ENCODE data around the gene MAPRE2. TPM values are rescaled to one million over a fixed set of nuclear protein-coding genes. Genes with fewer than 3 reads are reported as not detected.

MAPRE2 gene
- total RNA-seq, 1 experiment from 2014 or later, result 29.4 TPM

- H3K9me3 Mint-ChIP-seq, result no peaks in the 10 kb centered on the region
- H4K91ac ChIP-seq (ENCODE audit: insufficient read length, low read depth, low read length), result no peak overlapping the region
- H4K8ac ChIP-seq (replicated peaks; ENCODE audit: insufficient read length, low read depth, low read length), result no peak overlapping the region
- no peak overlapping the region for H2BK120ac ChIP-seq (ENCODE audit: low read depth, low read length, poor library complexity, severe bottlenecking)
- H3K79me1 ChIP-seq (ENCODE audit: insufficient read depth, low read depth, low read length, poor library complexity, severe bottlenecking), result no peaks in the 10 kb centered on the region
- H3K4ac ChIP-seq (ENCODE audit: low read depth, low read length), result no peak overlapping the region
- no peaks in the 10 kb centered on the region for H3K79me2 ChIP-seq (ENCODE audit: insufficient read depth, low read length)
- TF ChIP-seq, protein P1, sequence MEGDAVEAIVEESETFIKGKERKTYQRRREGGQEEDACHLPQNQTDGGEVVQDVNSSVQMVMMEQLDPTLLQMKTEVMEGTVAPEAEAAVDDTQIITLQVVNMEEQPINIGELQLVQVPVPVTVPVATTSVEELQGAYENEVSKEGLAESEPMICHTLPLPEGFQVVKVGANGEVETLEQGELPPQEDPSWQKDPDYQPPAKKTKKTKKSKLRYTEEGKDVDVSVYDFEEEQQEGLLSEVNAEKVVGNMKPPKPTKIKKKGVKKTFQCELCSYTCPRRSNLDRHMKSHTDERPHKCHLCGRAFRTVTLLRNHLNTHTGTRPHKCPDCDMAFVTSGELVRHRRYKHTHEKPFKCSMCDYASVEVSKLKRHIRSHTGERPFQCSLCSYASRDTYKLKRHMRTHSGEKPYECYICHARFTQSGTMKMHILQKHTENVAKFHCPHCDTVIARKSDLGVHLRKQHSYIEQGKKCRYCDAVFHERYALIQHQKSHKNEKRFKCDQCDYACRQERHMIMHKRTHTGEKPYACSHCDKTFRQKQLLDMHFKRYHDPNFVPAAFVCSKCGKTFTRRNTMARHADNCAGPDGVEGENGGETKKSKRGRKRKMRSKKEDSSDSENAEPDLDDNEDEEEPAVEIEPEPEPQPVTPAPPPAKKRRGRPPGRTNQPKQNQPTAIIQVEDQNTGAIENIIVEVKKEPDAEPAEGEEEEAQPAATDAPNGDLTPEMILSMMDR (conservative IDR thresholded peaks at IDR 0.05), result no peak
- no peak overlapping the region for H3K4me3 Mint-ChIP-seq
- no peak overlapping the region for H3K9ac ChIP-seq (ENCODE audit: extremely low read depth, insufficient read length, low read length)
- no peak overlapping the region for H2BK5ac ChIP-seq (ENCODE audit: insufficient read length, low read length)
- peaks cover 51 to 53% of the 10 kb centered on the region in 2 experiments for H3K4me1 Mint-ChIP-seq
- no peaks in the 10 kb centered on the region for H4K20me1 ChIP-seq (ENCODE audit: control insufficient read depth, insufficient read depth, insufficient read length)
- WGBS (ENCODE audit: extremely low coverage, insufficient read length, low lambda C conversion rate), result no CpG with 5 or more reads among the region's 6 CpGs
- no peak overlapping the region for H4K5ac ChIP-seq (ENCODE audit: insufficient read length, low read depth, low read length)
- H3K27ac Mint-ChIP-seq, result no peak overlapping the region
- no peaks in the 10 kb centered on the region for H3K27me3 ChIP-seq (ENCODE audit: insufficient read depth, low read length)
- no peak overlapping the region for H3K4me2 ChIP-seq (ENCODE audit: insufficient read depth, insufficient read length, low read length)
- H2AFZ ChIP-seq (ENCODE audit: low read length), result no peak overlapping the region
- H2BK20ac ChIP-seq (ENCODE audit: low read depth, low read length, poor library complexity, severe bottlenecking), result no peak overlapping the region
- DNase-seq, result no peak
- H3K23me2 ChIP-seq (ENCODE audit: insufficient read length, low read depth, low read length, poor library complexity, severe bottlenecking), result peaks cover 2% of the 10 kb centered on the region
- H3K36me3 Mint-ChIP-seq (ENCODE audit: insufficient read depth in 1 of 3, low read depth in 3 of 3), result no peaks in the 10 kb centered on the region
- peaks cover 5% of the 10 kb centered on the region for H3K4me1 ChIP-seq (ENCODE audit: insufficient read depth, low read length)
- no peak overlapping the region for H3K56ac ChIP-seq (ENCODE audit: insufficient read length, low read depth, low read length)
- H2BK15ac ChIP-seq (ENCODE audit: low read depth, low read length), result no peak overlapping the region
- no peak overlapping the region for H2AK5ac ChIP-seq (ENCODE audit: insufficient read length, low read length)
- H3K18ac ChIP-seq (ENCODE audit: insufficient read length, low read depth, low read length), result no peak overlapping the region
- no peak overlapping the region for H3K23ac ChIP-seq (ENCODE audit: insufficient read length, low read depth, low read length)
- no peak overlapping the region for H2BK12ac ChIP-seq (ENCODE audit: insufficient read length, low read depth, low read length)
- no peak overlapping the region for H3T11ph ChIP-seq (ENCODE audit: low read length)
- no peak overlapping the region for H3K14ac ChIP-seq (ENCODE audit: insufficient read depth, low read length)
- H3K27me3 Mint-ChIP-seq (ENCODE audit: low read depth), result no peaks in the 10 kb centered on the region
- H3K27ac ChIP-seq (ENCODE audit: insufficient read length, low read depth, low read length), result no peak overlapping the region
- no peaks in the 10 kb centered on the region for H3K9me3 ChIP-seq (ENCODE audit: control insufficient read depth, low read depth, low read length)
Measured at GRCh38 chr18:35186291-35187034, 145.2 kb downstream of the MAPRE2 start.

Data from H9 (cell line).